Activated T-helper 1 cell treated with anti-CD3 and anti-CD28 coated beads, Interleukin-2, amount 50 U/mL, for 16 hours (primary cell): ENCODE measurements around the gene FOXA1.

Experiments used
- DNase-seq, 2 donors: peaks; one replicate each; pipeline ENCODE4 v3.0.0-alpha.2; 2020; ENCODE audit warnings: low read depth in 1 of 2, low spot score in 1 of 2

FOXA1 gene

DNA sequence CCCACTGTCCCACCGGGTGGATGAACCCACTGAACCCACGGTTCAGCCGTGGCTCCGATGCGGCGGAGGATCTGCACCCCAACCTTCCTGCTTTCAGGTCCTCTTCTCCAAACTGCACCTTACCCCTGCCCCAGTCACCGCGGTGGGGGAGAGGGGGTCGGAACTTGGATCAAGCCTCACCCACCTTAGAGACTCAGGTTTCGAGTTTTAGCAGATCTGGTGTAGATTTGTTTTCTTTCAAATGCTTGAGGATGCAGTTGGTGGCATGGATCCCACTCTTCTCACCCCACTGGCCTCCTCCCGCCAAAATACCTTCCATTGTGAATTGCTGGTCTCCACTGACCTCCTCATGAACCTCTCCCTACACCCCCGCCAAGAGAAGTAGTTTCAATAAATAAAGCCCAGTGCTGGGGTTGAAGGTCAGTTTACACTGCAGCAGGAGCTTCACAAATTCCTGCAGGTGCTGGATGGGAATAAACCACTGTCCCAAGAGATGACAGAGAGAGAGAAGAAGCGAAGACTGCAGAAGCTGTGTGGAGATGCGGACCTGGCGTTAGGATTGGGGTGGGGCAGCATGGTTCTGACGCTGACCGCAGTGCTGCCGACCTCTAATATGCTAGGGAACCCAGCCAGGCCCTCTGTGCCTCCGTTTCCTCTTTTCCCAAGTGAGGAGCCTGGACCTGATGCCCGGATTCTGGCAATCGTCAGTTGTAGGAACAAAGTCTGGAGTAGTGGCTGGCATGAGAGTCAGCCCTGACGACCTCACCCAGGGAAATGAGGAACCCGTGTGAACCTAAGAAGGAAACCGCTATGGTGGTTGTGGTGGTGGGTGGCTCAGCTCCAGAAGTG, 7.8 kb upstream of the FOXA1 start:
- no peak for DNase-seq

DNA sequence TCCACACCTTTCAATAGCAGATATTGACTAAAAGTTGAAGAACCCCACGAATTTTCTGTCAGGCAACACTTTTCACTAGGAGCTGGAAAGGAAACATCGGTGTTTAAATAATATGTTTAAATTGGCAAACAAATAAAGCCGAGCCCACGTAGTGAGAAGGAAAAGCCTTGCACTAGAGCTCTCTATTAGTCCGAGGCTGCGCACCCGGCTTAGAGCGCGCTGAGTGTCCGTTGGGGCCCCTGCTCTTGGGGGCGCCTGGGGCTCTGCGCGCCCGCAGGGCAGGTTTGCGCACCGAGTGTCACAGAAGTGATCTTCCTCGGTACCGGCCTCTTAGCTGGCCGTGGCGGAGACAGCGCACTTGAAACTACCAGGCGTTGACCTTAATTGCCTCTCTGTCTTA, 6.8 kb upstream of the FOXA1 start:
- DNase-seq = no peak

DNA sequence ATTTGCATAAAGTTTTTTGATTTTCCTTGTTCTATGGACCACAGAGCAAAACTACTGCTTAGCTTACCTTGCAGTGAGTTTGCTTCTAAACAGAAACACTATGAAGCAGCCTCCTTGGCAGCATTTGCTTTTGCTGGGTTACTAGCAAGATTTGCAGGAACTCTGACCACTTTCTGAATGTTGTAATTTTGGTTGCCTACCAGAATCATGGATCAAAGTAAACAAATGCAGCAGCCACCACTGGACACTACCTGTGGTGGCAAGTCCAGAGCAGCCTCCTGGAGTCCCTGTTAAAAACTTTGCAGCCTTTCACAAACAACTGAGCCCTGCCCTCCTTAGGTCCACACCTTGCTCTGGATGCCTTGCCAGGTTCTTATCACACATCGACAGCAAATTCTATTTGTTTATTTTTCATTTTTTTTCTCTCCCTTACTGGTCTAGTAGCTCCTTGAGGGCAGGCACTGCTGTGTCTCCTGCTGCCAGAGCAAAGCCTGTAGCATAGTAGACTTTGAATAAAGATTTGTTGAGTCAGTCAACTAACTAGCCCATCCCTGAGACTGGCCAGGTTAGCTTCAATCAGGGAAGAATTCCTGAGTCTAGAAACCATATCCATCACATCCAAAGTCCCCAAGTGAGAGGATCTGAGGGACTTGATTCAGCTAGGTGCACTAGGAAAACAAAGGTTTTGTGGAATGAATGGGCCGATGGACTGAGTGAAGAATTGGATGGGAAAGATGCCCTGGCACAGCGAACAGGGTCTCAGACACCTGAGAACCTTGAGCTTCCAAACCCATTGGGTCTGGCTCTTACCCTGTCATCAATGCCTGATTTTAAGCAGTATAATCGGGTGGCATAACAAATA, 6.1 kb upstream of the FOXA1 start:
- no peak for DNase-seq

DNA sequence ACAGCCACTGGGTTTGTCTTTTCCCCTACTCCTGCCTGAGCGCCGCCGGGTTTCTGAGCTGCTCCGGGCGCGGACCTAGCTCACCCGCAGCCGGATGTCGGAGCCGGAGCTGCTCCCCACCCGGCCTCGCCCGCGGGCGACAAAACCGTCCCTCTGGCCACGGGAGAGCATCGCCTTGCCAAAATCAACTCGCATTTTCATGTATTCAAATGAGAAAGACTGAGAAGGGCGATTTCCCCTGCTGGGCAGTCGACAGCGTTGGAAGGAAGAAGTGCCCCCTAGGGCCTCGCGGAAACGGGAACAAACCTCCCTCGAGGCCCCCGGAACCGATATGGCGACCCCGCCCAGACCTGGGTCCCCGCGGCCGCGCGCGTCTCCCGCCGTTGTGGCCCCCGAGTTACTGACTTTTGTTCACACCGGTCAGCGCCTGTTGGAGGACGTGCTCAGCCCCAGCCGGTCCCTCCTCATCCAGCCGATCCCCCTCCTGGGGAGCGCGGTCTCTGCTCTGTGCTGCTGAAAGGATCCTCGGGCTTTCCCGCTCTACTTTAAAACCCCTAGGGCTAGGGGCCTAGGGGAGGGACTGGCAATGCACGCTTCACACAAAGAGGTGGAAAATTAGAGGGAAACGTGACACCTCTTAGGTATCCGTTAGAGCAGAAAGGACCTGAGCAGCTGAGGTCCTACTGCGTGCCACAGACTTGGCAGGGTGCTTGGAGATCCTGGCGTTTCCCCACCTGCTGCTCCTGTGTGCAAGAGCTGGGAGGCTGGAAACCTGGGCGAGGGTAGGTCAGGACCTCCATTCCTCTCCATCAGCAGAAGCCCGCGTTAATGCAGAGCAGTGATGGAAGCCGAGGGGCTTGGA, 4.7 kb upstream of the FOXA1 start:
- no peak for DNase-seq

DNA sequence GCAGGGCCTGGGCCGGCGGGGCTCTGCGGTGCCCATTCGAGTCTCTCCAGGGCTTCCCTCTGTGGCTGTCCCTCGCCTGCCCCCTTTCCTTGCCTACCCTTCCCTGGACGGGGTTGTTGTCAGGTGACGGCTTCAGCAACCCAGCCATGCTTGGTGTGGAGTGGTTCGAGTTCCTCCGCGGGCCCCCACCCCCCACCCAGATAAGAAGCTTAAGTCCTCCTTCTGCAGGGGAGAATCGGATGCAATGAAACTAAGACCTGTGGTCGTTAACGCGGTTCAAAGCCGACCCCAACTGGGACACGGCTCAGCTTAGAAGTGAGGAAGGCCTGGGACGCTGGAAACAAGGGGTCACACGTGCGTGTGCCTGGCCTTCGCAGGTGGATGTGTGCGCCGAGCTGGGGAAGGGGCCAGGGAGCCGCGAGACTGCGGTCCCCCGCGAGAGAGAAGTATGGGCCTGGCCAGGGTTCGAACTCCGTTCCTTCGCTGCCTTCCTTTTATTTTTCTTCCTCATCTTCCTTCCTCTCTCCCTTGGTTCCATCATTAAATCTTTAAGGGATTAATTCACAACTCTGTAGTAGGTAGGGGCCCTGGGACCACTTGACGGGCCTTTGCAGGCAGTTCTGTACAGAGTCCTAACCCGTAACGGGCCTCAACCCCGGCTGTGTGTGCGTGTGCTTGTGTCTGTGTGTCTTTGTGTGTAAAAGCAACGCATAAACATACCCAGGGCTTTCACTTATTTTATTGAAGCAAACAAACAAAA, 3.9 kb upstream of the FOXA1 start:
- DNase-seq = no peak

DNA sequence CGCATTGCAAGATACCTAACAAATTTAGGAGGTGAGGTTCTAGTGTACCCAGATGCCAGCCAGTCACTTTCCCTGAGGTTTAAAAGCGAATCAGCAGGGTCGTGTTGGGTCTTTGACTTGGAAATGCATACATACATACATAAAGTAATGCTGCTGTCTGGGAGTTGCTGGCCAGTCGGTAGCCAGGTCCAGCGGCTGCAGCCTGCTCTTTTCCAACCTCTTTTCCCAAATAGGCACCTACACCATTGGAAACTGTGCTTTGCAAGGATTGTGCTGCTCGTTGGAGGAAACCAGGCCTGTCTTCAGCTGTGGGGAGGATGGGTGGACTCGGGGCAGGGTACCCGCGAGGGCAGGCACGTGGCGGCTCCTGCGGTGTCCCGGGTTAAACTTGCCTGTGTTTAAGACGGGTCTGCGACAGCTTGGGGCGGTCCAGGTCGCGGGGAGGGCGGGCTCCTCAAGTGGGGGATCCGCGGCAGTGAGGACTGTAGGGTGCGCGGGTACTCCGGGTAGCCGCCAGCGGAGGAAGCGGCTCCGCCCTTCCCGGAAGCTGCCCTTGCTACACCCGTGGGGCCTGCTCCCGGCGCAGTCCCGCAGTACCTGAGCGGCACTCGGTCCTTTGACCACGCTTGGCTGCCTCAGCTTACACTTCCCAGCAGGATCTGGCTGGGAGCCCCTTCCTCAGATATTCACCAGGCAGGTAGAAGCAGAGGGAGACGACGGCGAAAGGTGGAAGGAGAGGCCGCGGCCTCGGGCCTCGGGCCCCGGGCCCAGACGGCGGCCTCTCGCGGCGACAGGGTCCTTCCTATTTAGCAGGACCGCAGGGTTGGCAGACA, 3.1 kb upstream of the FOXA1 start:
- DNase-seq = no peak

DNA sequence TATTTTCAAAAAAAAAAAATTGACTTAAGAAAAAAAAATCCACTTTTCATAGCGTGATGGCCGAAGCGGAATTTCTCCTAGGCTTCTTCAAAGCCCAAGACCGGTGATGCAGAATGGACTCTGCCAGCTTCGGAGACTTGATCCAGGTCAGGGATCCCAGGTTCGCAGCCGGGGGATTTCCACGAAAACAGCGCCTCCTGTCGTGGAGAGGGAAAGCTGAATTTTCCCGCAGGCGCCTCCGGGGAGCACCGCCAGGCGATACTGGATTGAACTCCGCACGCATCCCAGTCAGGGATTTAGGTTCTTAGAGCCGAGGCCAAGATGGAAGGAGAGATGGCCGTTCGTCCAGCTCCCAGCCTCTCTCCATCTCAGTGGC, 2.5 kb upstream of the FOXA1 start:
- no peak for DNase-seq

DNA sequence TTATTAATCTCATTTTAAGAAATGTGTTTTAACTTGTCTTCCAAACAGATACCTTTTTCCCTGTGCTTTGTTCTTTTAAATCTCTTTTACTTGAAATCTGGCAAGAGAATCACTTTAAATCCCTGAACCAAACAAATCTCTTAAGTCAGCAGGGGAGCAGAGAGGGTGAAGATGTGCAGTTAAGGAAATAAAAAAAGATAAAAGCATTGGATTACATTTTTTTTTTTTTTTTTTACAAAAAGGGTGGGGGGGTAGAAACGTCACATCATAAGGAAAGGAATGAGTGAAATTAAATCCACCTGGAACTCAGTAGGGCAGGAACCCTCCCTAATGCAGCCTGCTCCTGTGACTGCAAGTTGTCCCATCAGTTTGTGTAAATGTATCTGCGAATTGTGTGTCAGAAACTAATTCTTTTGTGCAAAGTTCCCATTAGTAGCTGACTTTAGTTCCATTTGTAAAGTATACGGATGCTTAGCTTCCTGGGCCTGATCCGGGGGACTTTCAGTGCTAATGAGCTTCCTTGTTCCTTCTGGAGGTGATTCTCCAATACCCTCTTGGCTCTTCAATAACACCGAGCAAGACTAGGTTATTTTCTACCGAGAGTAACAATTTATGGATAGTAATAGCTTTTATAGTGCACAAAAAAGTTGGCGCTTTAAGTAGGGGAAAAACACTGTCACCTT, 1.9 kb upstream of the FOXA1 start:
- no peak for DNase-seq

DNA sequence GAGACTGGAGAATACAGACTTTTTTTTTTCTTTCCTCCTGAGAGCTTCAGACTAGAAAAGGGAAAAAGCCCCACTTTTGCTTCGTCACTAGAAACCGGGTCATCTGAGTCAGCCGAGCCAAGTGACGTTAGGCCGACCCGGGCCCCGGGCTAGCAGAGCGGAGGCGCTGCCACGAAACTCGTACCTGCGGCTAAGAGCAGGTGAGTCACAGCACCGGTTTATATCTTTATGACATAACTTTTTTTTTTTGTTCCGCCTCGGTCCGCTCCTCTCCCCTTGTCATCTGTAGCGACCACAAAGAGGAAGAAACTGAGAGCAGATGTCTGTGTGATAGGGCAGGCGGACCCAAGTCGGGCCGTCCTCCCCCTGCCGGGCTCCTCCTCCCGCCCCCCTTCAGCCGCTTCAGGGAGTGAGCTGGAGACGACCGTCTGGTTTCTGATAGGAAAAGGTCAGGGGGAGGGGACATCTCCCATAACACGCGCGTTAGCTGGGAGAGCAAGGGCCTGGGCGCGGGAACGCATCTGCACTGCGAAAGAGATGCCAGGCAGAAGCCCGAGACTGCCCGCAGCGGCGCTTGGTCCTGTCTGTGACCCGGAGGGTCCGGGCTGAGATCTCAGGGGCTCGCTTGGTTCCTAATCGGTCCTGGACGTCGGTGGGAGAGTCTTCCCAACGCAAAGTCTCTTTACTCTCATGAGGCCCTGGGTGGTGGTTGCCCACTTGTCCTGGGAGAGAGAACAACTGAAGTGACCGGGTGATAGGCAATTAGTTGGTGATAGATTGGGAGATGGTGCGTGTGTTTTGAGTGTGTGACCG, 966 bp upstream of the FOXA1 start:
- DNase-seq = peak in 1 of 2 donors; percentile 35

DNA sequence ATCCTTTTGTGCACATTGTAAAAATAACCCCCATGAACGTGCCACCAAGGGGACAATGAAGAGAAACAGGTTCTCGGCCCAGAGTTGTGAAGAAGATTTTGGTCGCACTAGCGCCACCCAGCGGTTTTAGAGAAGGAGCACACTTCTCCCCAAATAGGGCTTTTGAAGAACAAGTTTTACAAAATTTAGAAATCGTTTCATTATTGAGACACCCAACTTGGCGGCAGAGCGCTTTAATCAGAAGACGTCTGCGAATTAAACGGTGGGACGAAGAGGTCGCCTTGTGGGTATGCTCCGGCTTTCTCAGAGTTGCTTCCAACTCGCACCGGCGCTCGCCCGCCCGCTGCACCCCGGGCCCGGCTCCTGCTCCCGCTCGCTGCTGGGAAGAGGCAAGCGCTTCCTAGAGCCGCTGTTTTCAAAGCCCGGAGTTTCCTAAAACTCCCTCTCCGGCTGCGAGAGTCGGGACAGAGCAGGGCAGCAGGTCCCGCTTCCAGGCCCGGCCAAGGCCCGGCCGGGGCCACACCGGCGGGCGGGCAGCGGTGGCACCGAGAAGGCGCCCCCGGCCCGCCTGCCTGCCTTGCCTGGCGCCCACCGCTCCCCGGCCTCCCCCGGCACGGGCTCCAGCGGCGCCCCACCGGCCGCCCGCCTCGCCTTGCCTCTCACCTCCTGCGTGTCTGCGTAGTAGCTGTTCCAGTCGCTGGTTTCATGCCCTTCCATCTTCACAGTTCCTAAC, 645 bp downstream of the FOXA1 start:
- DNase-seq = no peak

DNA sequence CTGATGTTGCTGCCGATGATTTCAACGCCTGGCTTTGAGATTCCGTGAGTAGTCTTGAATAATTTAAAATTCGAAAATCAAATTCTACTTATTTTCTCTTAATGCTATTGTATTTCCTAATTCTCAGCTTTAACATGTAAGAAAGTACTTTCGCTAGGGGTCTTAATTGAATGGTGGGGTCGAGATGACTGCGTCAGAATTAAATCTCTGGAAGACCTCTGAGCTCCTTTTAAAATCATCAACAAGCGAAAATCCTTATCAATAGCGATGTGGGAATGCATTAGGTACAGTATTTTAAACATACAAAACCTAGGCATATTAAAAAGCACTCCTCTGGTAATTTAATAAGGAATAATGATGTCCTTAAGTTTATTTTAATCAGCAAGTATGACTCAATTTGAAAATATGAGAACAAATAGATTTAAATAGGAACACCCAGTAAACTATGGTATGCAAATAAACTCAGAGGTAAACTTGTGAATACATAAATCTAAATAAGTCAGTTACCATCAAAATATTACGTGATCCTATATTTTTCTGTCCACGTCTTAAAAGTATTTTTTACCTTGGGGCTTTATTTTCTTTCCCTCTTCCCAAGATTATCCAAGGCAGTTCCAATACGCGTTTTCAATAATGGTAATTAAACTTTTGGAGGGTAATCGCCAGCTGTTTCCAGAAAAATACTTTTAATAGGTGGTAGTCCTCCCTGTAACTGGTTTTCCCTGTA, 1.4 kb downstream of the FOXA1 start:
- no peak for DNase-seq

DNA sequence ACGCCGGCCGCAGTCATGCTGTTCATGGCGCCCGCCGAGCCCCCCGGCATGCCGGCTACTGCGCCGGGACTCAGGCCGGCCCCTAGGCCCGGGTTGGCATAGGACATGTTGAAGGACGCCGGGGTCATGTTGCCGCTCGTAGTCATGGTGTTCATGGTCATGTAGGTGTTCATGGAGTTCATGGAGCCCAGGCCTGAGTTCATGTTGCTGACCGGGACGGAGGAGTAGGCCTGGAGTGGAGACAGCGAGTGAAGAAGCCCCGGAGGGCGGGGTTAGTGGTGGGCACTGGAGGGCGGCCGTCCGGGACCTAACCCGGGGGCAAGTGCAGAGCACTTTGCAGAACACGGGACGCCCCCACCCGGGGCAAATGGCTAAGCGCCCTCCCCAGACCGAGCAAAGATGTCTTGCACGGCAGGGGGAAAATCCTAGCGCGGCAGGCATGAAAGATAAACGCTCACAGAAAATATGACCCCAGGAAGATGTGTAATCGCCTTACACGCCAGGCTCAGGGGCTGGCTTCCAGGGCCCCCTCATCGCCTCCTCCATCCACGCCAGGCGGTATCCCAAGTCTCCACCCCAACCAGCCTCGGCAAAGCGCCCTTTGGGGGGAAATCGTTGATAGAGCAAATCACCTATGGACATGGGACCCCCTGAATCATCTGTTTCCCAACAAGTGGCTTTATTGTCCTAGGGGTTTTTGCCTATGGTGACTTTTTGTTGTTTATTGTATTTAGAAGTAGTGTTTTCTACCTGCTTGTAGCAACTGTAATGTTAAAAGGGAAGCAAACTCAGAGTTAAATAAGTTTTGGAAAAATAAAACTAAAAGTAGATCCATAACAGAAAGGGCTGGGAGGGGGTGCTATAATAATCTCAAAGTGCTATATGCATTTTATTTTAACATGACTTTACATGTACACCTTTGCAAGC, 2.3 kb downstream of the FOXA1 start:
- no peak for DNase-seq

DNA sequence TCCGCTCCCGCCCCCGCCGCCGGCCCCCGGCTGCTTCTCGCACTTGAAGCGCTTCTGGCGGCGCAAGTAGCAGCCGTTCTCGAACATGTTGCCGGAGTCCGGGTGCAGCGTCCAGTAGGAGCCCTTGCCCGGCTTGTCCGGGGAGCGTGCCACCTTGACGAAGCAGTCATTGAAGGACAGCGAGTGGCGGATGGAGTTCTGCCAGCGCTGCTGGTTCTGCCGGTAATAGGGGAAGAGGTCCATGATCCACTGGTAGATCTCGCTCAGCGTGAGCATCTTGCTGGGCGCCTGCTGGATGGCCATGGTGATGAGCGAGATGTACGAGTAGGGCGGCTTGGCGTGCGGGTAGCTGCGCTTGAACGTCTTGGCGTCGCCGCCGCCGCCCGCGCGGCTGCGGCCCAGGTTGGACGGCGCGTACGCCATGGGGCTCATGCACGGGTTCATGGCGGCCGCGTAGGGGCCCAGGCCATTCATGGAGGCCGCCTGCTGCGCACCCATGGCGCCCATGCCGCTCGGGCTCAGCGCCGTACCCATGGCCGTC, 3.0 kb downstream of the FOXA1 start:
- DNase-seq = no peak

DNA sequence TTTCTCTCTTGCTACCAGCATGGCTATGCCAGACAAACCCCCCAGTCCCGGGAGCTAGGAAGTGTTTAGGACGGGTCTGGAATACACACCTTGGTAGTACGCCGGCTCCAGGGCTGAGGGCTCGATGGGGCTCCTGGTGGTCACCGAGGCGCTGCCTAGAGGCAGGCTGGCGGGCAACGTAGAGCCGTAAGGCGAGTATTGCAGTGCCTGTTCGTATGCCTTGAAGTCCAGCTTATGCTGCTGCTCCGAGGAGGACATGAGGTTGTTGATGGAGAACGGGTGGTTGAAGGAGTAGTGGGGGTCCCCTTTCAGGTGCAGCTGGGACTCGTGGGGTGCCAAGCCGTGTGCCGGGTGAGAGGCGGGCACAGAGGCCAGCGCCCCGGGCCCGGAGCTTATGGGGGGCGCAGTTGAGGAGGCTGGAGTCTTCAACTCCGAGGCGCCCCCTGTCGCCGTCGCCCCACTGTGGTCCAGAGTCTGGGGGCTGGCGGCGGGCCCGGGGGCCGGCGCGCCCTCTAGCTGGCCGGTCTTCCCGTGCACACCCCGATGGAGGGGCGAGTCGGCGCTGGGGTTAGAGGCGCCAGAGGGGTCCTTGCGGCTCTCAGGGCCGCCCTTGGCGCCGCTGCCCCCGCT, 3.6 kb downstream of the FOXA1 start:
- DNase-seq = no peak

DNA sequence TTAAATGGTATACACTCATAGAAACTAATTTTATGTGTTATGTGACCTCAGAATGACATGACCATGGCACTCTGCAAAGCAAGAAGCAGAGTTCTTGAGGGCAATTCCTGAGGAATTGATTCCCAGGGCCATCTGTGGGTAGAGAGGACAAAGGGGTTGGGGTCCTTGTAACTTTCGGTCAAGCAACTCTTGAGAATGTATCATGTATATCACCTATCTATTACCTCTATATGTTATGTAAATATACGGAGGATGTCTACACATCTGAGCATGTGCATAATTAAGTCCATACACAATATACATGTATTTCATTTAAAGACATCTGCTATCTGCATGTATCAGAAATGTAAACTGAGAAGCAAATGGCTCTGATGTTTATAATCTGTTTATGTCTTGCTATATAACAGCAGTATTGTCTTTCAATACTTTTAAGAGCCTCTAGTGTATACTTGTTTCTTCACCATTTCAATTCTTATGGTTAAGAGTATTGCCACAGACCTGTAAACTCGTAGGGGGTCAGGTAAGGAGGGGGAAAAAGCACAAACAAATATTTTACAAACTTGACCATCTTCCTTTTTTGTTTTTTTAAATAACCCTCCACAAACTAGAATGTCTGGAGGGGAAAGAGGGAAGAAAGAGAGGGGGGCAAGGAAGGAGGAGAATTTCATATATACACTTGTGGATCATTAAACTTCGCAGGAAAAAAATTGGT, 4.5 kb downstream of the FOXA1 start:
- no peak for DNase-seq
